Measurements from ENCODE around the gene GEN1.

DNA sequence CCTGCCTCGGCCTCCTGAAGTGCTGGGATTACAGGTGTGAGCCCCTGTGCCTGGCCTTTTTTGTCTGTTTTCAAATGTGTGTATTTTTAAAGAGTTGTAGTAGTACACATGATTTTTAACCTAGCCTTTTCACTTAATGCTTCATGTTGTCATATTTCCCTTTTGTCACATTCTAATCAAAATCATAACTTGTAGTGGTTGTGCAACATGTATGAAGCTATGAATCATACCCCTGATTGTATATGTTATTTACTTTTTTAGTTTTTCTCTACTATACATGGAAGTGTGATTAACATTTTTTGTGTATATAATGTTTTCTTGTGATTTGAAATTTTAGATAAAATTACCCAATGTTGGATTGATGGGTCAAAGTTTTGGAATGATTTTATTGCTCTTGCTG is 8.5 kb downstream of the GEN1 start:
- TF ChIP-seq, protein P1, sequence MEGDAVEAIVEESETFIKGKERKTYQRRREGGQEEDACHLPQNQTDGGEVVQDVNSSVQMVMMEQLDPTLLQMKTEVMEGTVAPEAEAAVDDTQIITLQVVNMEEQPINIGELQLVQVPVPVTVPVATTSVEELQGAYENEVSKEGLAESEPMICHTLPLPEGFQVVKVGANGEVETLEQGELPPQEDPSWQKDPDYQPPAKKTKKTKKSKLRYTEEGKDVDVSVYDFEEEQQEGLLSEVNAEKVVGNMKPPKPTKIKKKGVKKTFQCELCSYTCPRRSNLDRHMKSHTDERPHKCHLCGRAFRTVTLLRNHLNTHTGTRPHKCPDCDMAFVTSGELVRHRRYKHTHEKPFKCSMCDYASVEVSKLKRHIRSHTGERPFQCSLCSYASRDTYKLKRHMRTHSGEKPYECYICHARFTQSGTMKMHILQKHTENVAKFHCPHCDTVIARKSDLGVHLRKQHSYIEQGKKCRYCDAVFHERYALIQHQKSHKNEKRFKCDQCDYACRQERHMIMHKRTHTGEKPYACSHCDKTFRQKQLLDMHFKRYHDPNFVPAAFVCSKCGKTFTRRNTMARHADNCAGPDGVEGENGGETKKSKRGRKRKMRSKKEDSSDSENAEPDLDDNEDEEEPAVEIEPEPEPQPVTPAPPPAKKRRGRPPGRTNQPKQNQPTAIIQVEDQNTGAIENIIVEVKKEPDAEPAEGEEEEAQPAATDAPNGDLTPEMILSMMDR (IDR thresholded peaks at IDR 0.05), result no peak
- TF ChIP-seq POLR2A (IDR thresholded peaks at IDR 0.05), result no peak
